Activated CD8-positive, alpha-beta memory T cell treated with anti-CD3 and anti-CD28 coated beads, Interleukin-2, amount 50 U/mL, for 4 hours (primary cell): Measurements from ENCODE around the gene TBATA.

ENCODE experiments used
- DNase-seq: peaks from one replicate; pipeline ENCODE4 v3.0.0-alpha.2; 2020

TBATA gene

DNA sequence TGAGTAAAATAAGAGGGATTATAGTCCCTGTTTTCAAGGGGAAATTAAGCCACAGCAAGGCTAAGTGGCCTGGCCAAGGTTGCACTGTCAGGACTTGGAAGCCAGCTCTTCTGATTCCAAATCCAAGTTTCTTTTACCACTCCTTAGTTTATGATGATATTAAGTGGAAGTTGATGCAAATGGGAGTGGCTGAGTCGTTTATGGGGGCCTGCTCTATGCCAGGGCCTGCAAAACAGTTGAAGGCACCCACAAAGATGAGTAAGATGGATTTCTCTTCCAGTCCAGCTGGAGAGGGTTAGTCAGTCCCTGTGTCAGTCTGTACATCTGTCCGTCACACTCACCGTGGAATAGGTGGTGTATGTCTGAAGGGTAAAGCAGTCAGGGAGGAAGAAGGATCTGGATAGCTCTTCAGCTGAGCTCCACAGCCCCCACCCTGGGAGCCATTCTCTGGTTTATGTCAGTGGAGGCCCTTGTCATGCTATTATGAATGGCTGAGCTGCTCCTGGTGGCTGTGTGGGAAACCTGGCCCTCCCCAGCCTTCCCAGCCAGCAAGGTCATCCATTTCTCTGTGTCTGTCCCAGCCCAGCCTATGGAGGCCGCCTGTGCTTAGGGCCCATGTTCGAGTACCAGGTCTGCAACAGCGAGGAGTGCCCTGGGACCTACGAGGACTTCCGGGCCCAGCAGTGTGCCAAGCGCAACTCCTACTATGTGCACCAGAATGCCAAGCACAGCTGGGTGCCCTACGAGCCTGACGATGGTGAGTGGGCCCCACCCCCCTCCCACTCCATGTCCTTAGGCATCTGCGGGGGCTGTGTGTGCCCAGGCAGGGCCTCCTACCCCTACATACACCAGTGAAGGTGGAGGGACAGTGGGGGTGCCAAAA lies 44.5 kb downstream of the TBATA start:
- DNase-seq, result no peak

DNA sequence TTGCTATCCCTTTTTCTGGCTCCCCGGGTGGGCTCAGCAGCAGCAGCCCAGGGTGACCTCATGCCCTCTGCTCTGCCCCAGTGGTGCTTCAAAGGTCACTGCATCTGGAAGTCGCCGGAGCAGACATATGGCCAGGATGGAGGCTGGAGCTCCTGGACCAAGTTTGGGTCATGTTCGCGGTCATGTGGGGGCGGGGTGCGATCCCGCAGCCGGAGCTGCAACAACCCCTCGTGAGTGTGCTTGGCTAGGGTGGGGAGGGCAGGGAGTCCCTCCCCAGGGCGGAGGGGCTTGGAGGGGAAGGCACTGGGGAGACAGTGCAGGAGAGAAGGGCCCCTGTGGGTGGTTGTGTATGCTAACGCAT lies 46.4 kb downstream of the TBATA start:
- no peak for DNase-seq

DNA sequence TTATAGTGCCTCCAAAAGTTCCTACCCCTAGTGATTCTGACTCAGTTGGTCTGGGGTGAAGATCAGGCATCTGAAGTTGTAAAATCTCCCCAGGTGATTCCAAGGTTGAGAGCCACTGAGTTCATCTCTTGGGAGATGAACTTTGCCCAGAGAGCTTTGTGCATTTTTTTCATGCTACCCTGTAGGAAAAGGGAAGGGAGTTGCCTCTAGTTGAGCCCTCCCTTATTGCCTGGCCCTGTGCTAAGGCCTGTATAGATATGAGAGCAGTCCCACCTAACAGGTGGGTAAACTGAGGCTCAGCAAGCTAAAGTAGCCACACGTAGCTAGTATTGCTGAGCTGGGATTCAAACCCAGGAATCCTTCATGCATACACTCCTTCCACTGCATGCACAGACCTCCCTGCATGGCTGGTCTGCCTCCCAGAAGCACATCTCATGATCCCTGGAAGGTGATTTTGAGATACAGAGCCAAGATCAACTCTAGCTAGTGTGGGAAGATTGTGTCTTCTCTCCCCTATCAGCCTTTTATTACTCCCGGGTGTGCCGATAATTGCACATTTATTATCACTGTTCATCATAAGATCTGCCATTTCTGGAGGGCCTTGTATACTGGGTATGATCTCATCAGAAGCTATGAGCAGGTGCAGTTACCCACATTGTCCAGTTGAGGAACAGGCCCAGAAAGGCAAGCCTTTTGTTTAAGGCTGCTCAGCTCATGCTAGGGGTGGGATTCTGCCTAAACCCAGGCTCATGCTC lies 47.0 kb downstream of the TBATA start:
- no peak for DNase-seq

DNA sequence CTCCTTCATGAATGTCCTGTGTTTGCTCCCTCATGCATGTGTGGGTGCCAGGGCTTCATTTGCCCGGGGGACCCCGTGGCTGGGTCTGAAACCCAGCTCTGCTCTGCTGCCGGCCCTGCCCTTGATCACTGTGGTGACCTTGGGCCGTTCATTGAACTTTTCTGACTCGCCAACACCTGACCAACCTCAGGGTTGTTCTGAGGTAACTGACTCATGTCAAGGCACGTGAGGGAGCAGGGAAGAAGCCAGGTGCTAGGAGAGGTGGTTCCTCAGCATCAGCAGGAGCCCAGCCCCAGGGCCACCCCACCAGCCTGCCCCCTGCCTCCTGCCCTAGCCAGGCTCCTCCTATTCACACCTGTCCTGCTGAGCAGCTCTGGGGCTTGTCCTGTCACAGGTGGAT lies 47.9 kb downstream of the TBATA start:
- DNase-seq, result no peak

DNA sequence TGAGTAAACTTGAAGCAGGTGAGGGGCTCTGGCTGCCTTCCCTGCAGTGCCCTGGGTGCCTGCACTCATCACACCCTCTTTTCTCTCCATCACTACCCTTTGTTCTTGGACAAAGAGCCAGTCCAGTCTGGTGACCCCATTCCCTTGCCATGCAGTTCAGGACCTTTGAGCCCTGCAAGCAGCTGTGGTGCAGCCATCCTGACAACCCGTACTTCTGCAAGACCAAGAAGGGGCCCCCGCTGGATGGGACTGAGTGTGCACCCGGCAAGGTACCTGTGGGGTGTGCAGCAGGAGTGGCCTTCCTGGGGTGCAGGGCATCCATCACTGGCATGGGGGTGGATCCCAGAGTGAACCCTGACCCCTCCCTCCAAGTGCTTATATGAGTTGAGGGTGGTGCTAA lies 48.7 kb downstream of the TBATA start:
- no peak for DNase-seq

DNA sequence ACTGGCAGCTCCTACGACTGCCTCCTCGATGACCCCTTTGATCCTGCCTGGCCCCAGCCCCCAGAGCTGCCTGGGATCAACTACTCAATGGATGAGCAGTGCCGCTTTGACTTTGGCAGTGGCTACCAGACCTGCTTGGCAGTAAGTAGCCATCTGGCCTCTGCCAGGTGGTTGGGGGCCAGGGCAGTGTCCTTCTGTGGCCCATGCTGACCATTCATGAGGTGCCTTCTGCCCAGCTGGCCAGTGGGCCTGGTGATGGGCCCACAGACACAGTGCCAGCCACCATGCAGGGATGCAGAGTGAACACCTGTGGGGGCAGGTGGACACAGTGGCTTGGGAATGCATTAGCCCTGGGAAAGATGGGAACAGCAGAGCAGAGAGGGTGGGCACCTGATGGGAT lies 50.0 kb downstream of the TBATA start:
- DNase-seq, result no peak

DNA sequence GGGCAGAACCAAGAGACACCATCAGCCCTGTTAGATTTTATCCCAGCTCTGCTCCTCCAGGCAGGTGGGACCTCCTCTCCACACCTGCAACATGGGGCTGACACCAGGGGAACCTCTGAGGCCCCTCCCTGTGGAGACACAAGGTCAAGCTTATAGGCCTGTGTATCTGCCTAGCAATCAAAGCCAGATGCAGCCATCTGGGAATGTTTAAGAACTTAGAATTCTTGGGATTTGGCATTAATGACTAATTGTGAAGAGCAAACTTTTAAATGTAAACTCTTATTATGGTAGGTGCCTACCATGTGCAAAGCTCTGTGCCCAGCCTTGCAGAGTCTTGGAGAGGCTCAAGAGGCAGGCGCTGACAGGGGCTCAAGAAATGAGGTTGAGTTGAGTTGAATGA lies 52.1 kb downstream of the TBATA start:
- DNase-seq, result no peak

DNA sequence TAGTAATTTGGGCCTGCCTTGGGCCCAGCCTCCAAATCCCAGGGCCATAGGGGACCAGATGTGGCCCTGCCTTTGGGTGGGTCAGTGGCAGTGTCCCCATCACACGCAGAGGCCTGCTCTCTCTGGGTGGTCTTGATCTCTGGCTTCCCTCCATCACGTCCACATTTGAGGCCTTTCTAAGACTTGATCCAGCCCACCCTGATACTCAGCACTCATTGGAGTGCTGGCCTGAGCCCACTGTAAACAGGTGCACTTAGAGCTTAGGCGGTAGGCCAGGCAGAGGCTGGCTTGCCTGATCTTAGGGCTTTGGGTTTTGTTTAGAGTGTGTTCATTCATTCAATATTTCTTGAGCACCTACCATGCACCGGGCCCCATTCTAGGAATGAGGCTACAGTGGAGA lies 52.6 kb downstream of the TBATA start:
- DNase-seq, result no peak

DNA sequence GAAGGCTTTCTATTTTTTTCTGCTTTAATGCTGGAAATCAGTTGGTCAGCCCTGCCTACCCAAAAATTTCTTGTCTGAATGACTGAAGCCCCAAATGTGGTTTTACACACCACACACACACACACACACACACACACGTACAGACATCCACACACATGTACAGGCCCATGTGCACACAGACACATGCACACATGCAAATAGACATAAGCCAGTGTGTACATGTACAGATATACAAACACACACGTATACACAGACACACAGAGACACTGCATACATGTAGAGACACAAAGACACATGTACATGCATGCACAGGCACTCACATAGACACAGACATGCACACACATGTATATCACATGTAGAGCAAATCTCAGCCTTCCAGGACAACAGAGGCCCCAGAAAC lies 54.2 kb downstream of the TBATA start:
- DNase-seq, result no peak

DNA sequence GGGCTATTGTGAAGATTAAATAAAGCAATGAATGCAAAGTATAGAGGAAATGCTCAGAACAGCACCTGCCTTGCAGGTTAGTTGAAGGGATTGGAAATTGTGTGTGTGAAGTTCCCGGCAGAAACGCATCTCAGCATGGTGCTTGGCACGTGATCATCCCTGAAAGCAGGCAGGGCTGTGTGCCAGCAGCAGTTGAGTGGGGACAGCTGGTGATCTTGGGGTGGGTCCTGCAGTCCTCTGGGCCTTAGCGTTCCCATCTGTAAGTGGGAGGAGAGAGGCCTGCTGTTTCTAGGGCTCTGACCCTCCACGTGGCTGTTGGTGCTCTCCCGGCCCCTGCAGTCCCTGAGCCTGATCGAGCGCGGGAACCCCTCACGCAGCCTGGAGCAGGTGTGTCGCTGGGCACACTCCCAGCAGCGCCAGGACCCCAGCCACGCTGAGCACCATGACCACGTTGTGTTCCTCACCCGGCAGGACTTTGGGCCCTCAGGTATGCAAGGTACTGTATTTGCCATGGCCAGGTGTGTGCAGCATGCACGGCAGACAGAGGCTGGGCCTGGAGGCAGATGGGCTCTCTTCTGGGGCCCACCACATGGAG lies 55.3 kb downstream of the TBATA start:
- DNase-seq, result no peak

DNA sequence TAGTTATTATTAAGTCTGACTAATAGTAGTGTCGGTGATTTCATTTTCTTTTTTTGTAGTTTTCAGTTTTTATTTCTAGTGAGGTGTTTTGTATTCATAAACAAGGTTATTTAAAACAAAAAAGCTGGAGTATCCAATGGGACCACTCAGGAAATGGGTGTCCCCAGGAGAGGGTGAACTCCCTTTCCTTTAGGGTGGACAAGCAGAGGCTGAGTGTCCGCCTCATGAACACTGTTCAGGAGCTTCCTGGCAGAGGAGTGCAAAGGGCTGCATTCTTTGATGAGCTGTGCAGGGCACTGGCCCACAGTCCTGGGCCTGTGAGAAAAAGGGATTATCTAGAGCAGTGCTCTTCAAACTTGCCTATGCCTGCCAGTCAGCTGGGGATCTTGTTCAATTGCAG lies 56.8 kb downstream of the TBATA start:
- DNase-seq, result no peak

DNA sequence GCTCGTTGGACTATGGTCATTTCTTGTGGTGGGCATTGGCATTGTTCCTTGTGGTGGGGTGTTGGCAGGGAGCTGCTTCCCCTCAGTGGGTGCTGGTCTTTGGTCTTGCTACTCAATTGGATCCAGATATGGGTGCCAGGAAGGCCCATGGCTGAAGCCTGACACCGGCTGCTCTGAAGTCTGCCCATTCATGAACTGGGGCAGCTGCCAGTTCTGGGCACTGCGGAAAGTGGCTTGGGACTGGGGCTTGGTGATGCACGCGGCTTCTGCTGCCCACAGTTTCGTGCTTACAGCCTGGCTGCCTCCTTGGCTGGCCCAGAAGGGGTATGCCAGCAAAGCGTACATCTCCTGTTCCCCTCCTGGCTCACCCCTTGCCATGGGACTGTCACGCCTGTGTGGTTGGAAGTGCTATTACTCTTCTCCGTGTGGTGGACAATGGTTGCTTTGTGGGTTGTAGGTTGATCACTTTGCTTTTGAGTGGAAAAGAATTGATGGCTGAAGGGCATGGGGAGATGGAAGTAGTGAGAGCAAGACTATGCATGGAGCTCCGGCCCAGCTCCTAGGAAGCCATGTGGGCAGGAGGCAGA lies 58.2 kb downstream of the TBATA start:
- DNase-seq, result no peak

DNA sequence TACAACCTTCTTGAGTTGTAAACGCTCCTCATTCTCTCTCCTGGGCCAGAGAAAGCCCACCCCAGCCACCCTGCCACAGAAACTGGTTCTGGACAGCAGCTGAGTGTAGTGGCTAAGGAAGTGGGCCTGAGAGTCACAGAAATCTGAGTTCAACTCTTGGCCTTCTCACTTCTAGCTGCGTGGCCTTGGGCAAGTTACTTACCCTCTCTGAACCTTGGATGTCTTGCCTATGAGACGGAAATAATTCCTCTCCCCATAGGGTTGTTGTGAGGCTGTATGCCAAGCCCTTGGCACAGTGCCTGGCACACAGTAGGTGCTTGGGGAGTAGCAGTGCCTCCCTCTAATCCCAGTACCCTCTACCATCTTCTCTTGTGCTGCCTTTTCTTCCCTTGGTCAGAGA lies 61.4 kb downstream of the TBATA start:
- DNase-seq, result no peak

DNA sequence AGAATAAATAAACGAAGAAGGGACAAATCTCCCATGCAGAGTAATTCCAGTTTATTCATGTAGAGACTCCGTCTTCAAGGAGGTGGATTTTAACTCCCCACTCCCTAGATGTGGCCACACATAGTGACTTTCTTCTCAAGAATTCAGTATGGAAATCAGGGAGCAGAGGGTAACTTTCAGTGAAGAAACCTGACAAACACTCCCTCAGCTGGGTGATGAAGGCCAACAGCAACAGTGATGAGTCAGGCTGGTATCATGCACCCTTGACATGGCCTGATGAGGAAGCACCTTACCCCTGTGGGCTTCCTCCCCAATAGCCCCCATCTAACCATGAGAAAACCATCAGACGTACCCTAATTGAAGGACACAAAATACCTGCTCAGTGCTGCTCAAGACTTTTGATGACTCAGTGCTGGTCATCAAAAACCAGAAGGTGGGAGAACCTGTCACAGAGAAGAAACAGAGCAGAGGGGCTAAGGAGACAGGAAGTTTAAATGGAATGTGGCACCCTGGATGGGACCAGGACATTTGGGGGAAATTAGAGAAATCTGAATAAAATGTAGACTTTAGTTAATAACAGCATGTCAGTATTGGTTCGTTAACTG lies 62.3 kb downstream of the TBATA start:
- no peak for DNase-seq
